Heart left ventricle (tissue), 13 donors: Measurements from ENCODE around the gene KRT37.

Source experiments
- CTCF ChIP-seq, 12 donors: fragments of 200-600 bp; sonication (generic) in 4 of 12; IDR thresholded peaks; one replicate each; pipeline versions ENCODE4 v1.5.0 to v1.8.0; 2018 to 2022; ENCODE audit warnings: antibody characterized with exemption in 12 of 12, mild to moderate bottlenecking in 5 of 12
- POLR2A ChIP-seq, 2 donors: fragments of 450-650 bp; IDR thresholded peaks; one replicate each; pipeline ENCODE4 v1.6.1; 2017; ENCODE audit warnings: antibody characterized with exemption in 2 of 2, mild to moderate bottlenecking in 2 of 2, moderate library complexity in 2 of 2
- donor health status: ischemic (EF 13 %, LVEDD 7.1; RV severe dilation, severe dysfunction).
- donor health status: DM: no; HTN: yes; CAD: no.
- donor health status: DM: no; HTN: no; CAD: no.
- donor health status: ischemic (EF 25% LVEDD 6.9; RV normal size, moderate dysfunction).
- donor health status: ischemic (EF 25% LVEDD 5.7; RV mildly dilated, moderate dysfunction).
- donor health status: ischemic (EF 35%, LVEDD 5.7; RV mildly dilated, moderate dysfunction).
- donor health status: nonischemic (EF 11% LVEDD 7.7; RV severe dilation, severe dysfunction).
- donor health status: DM: yes; HTN: yes; CAD: no.
- donor health status: PGD.
- donor health status: ischemic (EF 29% LVEDD 5.4; RV normal size, mild dysfunction).
- donor health status: nonischemic (EF 23%, LVEDD 6.1; RV moderate dilation, normal function).

GRCh38 chr17:41464173-41464572 lies 39.8 kb upstream of the KRT37 start:
- no peak for TF ChIP-seq POLR2A (IDR thresholded peaks at IDR 0.05)
- no peak for TF ChIP-seq CTCF (IDR thresholded peaks at IDR 0.05)
